ENCODE results near the gene TIMM10.

TIMM10 gene

DNA sequence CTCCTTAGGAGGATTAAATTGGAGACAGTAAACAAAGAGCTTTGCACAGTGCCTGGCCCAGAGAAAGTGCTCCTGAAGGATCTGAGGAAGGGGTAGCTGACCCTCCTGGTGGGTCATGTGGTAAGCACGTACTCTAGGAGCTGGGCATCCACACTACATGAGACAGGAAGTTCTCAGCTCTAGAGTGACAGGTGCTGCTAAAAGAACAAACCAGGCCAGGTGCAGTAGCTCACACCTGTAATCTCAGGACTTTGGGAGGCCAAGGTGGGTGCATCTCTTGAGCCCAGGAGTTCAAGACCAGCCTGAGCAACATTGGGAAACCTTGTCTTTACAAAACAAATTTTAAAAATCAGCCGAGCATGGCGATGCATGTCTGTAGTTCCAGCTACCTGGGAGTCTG, 28.2 kb downstream of the TIMM10 start:
- DNase-seq = no peak

DNA sequence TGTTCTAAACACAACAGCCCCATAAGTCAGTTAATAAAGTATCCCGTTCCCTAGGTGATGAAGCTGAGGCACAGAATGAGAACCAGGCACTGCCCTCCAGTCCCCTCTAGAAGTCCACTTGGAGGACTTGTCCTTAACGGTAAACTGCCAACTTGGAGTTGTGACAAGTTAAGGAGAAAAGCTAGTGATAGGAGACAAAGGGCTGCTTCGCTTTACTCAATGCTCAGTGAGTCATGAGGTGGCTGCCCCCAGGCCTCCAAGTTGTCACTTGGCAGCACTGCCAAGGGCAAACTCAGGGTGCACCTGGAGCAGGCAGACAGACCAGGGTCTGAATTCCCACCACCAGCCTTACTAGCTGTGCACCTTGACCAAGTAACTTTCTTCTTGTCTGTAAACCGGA, 28.6 kb downstream of the TIMM10 start:
- no peak for DNase-seq

DNA sequence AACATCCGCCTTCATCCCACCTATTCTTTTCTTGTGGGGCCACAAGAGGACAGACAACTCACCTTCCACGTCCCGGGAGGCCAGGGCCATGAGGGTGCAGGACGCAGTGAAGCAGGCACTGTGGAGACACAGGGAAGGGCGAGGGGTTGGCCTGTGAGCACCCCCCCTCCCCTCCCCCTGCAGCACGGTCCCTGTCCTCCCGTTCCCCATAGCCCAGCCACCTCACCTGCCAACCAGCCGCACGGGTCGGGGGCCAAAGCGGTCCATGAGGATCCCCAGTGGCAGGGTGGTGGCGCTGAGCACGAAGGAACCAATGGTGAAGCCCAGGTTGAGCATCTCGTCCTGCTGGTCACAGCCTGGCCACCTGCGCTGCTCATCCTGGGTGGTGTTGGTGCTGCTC, 29.6 kb downstream of the TIMM10 start:
- DNase-seq = no peak

DNA sequence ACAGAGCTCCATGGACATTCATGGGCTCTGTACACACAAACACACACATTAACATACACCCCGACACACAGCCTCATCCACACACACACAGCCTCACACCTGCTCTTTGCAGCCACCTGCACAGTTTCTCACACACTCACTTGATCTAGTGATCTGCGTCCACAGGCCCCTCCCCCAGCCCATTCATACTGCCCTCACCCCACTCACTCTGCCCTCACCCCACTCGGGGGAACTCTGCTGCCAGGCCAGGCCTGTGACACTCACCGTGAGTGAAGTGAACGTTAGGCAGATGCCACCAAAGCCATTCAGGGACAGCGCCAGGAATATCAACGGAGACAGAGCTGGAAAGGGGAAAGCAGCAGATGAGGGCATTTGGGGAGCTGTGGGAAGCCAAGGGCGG, 30.0 kb downstream of the TIMM10 start:
- no peak for DNase-seq

DNA sequence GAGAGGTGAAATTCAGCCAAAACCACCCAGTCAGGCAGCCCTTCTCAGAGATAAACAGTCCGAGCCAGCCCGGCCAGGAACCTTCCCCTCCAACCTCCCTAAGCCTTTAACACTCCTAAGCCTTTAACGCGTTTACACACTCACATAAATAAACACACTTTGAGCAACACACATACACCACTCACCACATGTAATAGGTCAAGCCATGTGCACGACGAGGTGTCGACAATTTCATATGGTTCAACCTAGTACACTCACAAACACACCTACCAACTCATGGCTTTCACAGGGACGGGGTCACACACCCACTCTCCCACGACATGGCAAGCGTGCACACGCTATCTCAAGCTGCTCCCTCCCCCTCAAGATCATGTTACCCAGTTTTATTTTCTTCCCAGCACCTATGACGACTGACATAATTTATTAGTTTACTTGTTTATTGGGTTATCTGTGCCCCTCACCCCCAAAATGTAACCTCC, 30.5 kb downstream of the TIMM10 start:
- no peak for DNase-seq

DNA sequence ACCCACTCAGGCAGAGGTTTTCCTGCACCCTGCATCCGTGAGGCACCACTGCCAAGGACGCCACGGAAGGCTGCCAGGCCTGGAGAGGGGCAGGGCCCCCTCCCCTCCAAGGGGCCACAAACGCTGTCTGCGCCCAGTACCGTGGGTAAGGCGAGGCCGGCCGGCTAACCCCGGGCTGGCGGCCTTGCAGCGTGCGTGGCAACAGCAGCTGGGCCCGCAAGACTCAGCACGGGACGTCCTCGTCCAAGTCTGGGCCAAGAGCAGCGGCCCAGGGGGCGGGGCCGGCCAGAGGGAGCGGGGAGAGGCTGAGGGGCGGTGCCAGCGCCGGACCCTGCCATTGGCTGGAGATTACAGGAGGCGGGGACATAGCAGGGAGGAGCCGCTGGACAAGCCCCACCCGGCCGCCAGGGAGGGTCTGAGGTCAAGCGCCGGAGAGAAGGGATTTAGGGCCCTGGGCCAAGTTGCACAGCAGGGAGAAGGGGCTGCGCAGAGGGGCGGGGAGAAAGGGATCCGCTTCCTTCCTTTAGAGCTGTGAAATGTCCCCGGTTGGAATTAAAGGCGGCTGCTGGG, 31.1 kb downstream of the TIMM10 start:
- DNase-seq = peak; percentile 78

DNA sequence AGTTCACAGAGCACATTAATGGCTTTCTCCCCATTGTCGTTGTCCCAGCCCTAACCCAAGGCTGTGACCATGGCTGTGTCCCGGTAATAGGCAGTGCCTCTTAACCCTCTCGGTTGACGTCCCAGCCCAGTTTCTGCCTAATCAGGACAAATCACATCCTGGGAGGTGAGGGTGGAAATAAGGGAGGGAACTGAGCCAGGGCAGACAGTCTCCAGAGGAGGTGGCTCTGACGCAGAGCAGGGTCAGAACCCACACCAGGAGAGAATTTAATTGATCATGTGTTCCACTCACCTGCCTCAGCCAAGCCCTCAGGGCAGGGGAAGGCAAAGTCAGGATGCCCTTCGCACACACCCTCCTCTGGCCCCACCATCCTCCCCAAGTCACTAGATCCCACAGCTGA, 32.0 kb downstream of the TIMM10 start:
- DNase-seq = no peak

DNA sequence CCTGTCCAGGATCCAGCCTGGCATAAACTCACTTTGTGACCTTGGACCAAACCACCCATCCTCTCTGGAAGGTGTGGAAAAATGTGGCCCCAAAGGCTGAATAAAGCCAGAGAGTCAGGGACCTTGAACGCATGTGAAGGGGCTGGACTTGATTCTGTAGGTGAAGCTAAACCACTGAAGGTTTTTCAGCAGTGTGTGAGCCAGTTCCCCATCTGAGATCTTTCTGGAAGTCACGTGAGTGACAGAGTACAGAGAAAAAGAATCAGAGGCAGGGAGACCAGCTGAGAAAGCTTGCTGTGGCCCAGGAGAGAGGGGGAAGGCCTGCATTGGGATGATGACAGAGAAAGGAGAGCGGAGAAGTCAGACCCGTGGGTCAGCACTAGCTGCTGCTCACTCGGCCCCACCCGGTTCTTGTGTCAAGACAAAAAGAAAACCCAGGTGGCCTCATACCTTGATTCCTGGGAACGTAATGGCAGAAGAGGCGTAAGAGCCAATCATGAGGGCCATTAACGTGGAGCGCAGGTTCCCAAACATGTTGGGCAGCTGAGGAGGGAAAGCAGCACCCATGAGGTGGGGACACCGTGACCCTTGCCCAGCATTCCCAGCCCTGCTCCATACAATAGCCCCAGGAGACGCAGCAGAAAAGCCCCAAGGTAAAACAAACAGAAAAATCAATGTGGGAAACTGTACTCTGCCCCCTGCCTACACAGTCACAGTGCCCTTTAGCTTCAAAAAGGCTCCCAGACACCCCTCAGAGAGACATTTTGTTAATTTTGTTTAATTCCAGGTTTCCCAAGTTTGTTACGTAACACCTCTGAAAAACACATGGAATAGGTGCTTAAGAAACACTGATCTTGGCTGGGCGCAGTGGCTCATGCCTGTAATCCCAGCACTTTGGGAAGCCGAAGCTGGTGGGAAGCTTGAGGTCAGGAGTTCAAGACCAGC, 33.0 kb downstream of the TIMM10 start:
- DNase-seq = no peak

DNA sequence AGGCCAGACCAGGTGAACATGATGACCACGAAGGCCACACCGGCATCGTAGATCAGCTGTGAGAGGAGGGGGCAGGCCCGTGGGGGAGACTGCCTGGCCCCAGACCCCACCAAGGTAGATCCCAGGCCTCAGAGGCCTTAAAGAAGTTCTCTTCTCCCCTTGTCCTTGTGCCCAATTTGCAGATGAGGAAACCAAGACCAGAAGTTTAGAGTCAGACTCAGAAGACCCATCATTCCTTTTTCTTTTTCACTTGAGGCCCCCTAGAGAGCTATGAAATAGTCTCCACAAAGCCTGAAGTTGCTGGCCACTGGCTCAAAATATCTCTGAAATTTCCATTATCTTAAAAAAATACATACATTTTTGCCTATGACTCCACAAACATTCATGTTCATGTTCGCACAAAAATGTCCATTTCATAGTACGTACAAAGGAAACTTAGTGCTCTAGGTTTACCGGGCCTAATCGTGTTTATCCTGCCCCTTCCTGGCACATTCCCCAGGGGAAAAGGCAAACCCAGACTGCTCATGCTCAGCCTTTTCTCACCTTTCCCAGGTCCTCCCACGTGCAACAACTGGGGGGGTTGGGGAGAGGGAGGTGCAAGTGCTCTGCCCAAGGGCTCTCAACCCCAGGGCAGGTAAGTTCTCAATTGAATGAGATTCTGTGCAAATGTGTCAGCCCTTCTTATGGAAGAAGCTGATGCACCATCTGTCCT, 34.3 kb downstream of the TIMM10 start:
- DNase-seq = no peak

DNA sequence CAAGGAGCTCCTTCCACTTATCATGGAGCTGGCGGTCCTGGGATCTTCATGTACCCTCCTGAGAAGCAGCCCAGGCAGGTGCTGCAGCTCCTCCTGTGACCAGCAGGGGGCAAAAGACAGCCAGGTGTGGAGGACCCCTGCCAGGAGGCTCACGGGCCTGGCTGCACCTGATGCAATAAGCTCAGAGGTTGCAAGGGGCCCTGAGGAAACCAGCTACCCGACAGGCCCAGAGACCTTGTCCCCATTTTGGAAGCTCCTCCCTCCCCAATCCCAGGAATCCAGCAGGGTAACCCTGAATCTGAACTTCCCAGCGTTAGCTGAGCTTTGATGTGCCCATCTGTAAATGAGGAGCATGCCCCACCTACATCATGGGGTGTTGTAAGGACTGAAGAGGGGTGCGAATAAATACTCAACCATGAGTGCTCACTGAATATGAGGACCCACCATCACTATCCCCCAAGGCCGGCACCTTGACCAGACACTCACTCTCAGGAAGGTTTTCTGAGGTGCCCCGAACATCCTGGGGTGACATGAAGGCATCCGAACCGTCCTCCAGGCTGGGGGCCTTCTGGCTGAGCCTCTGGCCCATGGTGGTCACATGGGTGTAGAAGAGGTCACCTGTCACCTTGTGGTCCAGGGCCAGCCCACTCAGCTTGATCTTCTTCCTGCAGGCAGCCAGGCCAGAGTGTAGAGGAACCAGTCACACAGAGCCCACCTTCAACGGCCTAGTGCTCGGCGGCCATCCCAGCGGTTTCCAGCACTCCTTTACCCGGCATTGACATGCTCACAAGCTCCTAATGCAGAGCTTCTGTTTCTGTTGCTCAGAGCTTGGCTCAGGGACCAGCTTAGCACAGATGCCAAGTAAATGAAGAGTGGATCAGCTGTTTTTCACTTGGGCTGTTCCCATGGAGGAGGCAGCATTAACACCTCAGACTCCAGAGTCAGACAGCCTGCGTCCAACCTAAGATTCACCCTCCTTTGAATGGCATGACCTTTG, 36.7 kb downstream of the TIMM10 start:
- no peak for DNase-seq

DNA sequence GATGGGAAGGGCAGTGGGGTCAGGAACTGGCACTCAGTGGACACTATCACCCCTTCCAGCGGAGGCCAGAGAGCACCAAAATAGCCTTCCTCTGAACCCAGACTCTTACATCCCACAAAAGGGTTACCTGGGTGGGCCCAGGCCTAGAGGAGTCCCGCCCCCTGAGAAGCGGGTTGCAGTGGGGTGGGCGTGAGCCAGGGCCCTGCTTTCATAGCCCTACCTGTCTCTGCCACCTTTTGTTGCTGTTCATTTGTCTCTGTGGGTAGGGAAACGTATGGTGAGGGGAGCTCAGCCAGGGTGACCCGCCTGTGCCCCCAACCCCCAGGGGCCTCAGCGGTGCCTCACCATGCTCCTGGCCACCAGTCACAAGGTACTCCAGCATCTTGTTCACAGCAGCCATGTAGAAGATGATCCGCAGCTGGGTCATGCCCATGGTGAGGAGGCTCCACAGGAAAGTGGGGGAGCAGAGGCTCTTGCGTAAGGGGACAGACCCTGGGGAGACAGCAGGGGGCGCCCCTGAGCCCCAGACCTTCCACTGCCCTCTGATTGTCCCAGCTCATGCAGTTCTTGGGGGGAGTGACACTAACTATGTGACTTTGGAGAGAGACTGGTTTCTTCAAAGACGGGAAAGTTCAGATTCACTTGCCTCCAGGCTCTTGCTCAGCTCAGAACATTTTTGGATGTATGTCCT, 39.0 kb downstream of the TIMM10 start:
- no peak for DNase-seq

DNA sequence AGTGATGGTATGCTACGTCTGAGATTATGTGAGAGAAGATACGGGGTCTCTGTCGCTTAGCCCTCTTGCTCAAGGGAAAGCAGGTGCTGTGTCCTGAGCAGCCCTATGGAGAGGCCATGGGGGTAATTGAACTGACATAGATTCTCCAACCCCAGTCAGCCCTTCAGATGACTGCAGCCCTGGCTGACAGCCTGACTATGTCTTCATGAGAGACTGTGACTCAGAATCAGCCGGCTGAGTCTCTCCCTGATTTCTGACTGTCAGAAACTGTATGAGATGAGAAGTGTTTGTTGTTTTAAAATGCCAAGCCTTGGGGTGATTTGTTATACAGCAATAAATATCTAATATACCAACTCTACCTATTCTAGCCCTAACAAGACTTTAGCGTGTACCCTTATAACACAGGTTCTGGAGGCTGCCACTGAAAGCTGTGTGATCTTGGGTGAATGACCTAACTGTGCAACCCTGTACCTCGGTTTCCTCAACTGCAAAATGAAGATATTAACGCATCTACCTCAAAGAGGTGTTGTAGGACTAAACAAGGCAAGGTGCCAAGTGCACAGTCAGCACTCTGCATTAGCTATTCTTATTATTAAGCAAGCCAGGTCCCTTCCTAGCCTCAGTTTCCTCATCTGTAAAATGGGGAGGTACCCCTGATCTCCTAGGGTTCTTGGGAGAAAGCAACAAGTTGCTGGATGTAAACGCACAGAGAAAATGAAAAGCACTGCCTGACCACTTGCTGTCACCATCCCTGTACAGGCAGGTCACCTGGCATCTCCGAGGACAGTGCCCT, 39.9 kb downstream of the TIMM10 start:
- DNase-seq = no peak

DNA sequence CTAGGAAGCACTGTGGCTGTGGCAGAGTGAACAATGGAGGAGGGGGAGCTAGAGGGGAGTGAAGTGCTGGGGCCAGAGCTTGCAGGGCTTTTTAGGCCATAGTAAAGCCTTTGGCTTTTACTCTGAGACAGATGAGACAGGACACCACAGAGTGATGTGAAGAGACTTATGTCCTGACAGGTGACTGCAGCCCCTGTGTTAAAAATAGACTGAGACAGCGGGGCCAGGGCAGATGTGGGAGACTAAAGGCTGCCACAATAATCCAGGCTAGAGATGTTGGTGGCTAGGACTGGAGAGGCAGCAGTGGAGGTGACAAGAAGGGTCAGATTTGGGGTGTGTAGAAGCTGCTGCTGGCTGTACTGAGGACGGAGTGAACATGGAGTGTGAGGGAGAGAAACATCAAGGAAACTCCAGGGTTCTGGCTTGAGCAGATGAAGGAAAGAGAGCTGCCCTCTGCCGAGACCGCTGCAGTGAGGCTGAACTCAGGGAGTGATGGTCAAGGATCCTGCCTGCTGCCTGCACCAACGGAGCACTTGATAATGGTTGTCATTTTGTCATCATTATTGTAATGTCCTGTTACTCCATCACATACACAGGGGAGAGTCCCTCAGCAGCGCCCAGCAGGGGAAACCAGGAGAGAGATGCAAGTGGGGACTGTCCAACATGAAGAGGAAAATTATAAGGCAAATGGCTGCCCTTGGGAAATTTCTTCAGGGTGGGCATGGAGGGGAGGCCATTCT, 42.5 kb downstream of the TIMM10 start:
- DNase-seq = no peak

DNA sequence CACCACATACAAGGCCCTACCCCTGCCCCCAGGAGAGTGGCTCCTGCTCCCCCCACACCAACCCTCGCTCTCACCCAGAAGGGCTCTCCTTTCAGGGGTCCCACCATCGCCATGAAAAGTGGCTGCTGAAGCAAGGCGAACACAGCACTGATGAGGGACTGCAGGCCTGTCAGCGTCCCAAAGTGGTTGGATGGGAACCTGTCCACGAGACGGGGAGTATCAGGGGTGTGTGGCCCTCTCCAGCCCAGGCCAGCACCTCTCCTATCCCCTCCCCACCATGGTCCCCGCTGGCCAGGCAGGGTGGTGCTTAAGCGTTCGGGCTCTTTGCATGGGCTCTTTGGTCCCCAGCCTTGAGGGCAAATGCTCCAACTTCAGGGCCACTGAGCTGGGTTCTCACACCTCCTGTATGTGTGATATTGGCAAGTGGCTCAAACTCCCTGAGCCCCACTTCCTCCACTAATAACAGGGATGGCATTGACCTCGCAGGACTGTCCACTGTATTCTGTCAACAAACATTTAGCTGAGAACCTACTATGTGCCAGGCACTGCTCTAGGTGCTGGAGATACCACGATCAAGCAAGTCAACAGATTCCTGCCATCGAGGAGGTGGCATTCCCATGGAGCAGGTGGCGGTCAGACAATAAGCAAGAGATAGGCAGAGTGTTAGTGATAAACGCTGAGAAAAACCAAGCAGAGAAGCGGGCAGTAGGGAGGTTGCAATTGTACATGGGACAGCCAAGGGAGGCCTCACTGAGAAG, 43.4 kb downstream of the TIMM10 start:
- no peak for DNase-seq

DNA sequence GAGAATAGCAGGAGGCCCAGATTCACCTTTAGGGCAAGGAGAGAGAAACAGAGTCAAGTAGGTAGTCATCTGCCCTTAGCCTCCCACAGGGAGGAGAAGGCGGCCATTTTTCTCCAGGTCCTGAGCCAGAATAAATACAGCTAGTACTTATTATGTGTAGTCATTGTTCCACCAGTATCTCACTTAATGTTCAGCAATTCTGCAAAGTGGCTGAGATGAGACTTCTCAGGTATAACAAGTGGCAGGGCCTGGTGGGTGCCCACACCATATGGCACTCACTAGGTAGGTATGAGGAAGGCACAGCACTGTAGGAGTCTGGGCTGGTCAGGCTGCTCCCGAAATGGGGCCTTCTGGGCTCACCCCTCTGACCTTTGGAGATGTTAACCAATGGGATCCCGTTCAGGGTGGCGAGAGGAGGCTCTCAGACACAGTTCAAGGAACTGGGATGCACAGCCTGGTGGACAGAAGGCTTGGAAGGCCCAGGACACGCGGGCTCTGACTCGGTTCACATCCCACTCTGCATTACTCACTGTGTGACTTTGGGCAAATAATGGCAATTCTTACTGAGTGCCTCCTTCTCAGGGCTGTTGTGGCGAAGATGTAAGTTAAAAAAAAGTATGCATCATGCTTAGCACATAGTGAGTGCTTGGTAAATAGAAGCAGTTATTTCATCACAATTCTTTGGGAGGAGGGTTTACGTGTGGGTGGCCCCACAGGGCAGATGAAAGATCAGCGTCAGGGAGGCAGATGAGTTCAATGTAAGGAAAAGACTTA, 45.1 kb downstream of the TIMM10 start:
- no peak for DNase-seq

DNA sequence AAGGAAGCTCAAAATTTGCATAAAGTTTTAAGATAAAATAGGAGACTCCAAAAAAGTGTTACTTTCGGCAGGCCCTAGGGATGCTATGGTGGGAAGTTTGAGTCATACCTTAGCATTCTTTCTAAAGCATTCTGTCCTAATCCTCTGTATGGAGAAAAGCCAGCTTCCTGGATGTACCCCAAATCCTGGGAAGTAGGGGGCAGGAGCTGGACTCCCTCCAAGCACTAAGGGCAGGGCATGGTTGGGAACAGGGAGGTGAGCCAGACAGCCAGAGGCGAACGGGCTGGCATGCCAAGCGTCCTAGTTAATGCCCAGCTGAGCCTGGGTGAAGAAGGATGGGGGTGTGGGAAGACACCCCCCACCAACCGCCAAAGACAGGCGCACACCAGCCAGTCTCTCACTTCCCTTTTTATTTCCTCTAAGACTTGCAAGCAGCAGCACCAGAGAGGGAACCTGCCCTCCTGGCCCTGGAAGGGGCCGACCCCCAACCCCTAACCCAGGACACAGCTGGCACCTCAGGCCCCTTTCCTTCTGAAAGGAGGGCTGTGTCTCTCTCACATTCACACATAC, 46.3 kb downstream of the TIMM10 start:
- DNase-seq = no peak

DNA sequence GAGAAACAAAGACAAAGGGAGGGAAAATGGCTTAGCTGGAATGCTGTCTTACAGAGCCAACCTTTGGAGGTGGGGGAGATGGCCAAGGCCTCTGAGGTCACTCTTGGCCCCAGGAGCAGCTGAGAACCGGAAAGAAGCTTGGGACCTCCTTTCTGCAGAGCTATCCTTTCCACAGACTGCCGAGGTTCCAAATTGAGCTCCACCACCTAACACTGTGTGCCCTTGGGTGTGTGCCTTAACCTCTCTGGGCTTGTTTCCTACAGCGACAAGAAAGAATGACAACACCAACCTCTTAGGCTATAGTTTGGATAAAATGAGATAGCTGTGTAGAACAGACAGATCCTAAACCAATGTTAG, 47.0 kb downstream of the TIMM10 start:
- no peak for DNase-seq

DNA sequence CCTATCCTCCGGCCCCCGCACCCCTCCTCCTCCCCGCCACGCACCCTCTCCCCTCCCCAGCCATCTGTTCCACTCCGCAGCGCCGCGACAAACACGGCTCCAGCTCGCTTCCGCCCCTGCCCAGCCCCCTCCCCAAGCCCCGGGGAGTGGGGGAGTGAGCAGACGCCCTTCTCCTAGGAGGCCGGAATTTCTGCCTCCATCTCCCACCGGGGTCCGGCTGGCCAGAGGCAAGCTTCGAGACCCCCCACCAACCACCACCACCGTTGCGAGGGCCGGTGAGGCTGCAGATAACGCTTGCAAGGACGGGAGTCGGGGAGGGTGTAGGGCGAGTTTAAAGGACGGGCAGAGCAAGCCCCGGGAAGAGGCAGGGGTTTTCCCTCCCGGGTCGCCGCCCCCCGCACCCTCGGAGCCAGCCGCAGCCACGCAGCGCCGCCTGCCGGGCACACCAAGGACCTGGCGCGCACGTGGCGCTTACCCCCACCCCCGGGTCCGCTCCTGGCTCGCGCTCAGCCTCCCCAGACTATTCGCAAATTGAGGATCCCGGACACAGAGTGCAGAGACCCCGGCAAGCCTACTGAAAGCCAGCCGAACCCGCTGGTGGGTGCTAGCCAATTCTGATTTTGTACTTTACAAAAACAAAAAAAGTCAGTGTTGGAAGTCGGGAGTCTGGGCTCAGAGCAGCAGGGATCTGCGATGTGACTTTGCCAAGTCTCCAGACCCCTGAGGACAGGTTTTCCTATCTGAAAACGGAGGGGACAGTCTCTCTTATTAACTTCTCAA, 47.6 kb downstream of the TIMM10 start:
- DNase-seq = peak; percentile 43

Data from NCI-H446 treated with DMSO at 0.1 percent for 48 hours (cell line).